CD4-positive, alpha-beta T cell treated with Interleukin-21 for 1 hour (primary cell): ENCODE measurements around the gene CPNE5.
A peak's percentile ranks its signal among the peaks of the same experiment; 100 is the strongest.

Experiments used
- DNase-seq: peaks from one replicate; pipeline ENCODE4 v3.0.0-alpha.2; 2020

CPNE5 gene

DNA sequence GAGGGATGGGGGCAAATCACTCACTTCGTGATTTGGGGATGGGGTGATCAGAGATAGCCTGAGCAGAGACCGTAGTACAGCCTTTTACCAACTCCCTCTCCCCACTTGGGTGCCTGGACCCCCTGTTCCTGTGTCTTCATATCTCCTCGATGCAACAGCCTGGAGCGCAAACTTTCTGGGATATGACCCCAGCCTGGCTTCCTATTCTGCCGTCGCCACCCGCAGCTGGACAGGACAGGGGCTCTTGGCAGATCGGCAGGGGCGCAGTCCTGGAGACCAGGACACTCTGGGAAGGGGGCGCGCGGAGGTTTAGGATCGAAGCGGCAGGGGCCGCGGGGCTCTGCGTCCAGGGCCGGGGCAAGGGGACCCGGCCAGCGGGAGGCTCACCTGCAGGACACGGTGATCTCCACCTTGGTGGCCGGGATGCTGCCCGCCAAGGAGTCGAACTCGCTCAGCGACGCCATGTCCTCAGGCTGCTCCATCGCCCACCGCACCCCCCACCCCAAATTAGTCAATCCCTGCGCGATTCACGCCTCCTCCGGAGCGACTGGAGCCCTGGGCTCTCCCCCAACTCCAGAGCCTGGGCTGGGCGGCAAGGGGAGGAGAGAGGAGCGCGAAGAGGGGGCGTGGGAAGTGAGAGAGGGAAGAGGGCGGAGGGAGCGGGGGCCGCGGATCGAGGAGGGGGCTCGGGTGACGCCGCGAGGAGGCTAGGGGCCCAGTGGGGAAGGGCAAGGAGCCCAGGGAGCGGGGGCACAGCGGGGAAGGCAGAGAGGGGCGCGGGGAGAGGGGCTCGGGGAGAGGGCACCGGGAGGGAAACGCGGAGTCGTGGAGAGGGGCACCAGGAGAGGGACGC is at the start of gene CPNE5:
Gene CPNE5 (minus strand): TSS at position 549 of the 853 bp plus-strand sequence. CDS start 67 bp downstream, at position 482.
- no peak for DNase-seq

DNA sequence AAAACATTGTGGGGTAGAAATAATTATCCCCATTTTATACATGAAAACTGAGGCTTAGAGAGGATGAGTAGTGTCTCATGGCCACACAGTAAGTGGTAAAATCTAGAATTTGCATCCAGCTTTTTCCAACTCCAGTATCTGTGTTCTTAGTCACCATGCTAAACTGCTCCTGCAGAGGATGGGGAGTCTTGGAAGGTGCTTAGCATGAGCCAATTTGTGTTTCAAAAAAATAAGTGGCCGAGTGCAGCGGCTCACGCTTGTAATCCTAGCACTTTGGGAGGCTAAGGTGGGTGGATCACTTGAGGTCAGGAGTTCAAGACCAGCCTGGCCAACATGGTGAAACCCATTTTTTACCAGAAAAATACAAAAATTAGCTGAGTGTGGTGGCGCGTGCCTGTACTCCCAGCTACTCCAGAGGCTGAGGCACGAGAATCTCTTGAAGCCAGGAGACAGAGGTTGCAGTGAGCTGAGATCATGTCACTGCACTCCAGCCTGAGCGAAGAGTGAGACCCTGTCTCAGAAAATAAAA is 48.9 kb upstream of the CPNE5 start:
- no peak for DNase-seq

- DNase-seq: no peak
Measured at GRCh38 chr6:36886950-36887618, 47.8 kb upstream of the CPNE5 start.

DNA sequence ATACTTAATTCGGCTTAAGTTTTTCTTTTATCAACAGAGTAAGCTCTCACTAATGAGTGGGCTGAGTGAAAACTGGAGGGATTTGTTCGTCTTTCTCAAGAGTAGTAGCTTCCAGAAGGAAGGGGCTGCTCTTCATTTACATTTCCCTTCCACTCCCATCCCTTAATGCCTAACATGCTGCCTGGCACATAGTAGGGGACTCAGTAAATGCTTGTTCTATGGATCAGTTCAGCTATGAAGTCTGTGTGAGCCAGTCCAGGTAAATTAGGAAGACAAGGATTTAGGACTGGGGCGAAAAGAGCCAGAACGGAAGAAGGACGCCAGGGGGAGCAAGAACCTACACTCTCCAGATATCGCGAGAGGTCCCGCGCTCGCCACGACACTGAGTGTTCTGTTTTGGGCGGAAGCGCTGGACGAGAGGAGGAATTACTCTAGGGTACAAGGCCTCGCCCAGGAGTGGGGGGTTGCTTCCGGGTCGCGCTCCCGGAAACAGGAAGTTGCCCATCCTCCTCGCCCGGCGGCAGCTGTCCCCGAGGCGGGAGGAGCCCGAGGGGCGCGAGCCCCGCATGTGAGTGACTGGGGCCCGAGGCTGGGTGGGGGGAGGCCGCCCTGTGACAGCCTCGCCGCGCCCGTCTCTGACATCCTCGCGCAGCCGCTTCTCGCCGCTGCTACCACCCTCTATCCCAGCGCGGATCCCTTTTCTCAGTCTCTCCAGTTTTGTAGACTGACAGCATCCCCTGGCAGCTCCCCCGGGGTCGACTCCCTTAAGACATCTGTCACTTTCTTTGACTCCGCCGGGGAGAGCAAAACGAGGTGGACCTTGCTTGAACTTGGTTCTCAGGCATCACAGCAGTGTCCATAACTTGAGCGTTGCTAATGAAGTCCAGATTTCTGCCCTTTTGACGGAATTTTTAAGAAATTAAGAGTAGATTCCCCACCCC is 46.5 kb upstream of the CPNE5 start, which contains the start of gene C6orf89:
Gene C6orf89 (plus strand): TSS at position 492 of the 941 bp plus-strand sequence. CDS start 13,493 bp downstream, outside the sequence.
- peak; percentile 98 for DNase-seq

DNA sequence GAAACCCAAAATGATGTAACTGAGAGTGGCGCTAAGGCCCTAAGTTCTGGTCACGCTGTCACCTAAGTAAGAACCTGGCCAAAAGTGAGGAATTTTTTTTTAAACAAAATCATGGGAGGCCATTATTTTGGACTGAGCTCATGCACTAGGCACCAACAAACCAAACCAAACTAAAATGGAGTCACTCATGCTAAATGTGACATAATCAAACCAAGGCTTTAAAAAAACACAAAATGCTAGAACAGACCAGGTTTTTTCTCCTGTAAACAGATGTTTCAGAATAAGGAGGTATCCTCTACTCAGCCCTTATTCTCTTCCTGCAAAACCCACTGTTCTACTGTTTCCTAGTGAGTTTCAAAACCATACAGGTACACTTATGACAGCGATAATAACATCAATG is 45.4 kb upstream of the CPNE5 start:
- no peak for DNase-seq

- DNase-seq: no peak
Measured at GRCh38 chr6:36875250-36875633, 36.0 kb upstream of the CPNE5 start.

DNA sequence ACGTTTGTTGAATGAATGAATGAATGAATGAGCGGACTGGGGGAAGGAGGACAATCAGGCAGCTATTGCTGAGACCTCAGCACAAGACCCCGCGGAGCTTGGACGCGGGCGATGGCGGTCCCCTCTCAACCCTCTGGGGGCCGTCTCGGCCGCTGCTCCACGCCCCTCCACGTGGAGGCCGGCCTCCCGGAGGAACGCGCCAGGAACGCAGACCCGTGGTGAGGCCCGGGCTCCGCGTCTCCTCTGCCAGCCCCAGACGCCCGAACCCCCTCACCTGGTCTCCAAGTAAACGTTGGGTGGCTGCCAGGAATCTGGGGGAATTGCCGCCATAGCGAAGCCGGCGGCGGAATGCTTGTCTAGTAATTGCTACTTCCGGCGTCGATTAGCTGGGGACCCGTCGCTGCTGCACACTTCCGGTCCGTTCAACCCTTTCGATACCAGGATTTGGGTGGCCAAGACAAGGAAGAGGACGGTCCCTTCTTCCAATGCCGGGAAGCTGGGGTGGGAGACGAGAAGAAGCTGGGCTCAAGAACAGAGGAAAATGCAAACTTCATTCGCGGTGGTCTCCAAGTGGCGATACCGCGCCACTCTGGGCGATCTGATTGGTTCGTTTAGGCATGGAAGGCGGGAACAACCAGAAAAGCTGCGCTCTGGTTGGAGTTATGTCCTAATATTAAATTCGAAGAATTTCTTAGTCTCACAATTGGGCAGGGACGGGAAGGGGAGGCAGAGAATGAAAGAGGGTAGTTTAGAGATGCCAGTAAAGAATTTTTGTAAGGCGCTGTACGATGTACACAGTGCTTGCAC is 35.4 kb upstream of the CPNE5 start, which contains the start of gene PPIL1:
Gene PPIL1 (minus strand): TSS at position 361 of the 807 bp plus-strand sequence. CDS start 31 bp downstream, at position 330.
- peak; percentile 90 for DNase-seq

DNA sequence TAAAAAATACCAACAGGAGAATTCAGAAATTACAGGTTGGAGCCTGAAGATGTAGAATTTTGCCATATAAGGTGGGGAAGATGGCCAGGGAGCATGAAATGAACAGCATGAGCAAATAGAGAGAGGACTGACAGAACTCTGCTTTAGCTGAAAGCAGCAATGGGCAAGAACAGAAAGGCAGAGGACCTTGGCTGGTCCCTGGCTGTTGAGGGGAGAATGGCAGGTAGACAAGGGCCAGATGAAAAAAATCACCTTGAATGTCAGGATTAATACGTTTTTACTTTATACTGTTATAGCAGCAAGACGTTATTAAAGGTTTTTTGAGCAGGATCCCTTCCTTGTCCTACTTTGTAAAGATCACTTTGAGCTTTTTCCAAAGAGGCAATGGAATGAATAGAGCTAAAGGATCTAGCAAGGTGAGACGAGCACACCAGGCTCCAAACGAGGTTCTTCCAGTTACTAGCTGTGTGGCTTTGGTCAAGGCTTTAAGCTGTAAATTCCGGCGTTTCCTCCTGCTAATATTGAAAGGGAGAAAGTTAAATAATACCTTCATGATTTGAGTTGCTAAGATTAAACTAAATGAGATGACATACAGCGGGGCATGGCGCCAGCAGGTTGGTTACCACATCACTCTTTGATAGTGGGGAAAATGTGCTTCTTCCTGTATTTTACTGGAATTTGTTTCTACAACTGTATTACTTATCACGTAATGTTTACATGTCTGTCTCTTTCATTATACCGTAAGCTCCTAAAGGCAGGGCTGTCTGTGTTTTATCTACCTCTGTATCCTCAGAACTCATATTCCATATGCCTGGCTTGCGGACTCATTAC is 34.6 kb upstream of the CPNE5 start:
- peak; percentile 14 for DNase-seq

GRCh38 chr6:36873115-36873514 is 33.9 kb upstream of the CPNE5 start:
- no peak for DNase-seq

DNA sequence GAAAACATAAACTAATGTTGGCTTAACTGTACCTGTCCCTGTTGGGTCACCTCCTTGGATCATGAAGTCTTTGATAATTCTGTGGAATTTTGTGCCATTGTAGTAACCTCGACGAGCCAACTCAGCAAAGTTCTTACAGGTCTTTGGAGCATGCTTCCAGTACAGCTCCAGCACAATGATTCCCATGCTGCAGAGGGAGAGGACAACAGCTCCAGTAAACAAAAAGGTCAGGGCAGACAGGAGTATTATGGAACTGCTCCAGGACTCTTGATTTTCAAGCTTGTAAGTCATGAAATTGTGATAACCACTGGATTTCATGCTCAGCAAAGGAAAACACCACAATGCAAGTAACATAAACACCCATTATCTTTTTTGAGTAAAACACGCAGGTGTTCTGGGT is 32.4 kb upstream of the CPNE5 start:
- DNase-seq: no peak

DNA sequence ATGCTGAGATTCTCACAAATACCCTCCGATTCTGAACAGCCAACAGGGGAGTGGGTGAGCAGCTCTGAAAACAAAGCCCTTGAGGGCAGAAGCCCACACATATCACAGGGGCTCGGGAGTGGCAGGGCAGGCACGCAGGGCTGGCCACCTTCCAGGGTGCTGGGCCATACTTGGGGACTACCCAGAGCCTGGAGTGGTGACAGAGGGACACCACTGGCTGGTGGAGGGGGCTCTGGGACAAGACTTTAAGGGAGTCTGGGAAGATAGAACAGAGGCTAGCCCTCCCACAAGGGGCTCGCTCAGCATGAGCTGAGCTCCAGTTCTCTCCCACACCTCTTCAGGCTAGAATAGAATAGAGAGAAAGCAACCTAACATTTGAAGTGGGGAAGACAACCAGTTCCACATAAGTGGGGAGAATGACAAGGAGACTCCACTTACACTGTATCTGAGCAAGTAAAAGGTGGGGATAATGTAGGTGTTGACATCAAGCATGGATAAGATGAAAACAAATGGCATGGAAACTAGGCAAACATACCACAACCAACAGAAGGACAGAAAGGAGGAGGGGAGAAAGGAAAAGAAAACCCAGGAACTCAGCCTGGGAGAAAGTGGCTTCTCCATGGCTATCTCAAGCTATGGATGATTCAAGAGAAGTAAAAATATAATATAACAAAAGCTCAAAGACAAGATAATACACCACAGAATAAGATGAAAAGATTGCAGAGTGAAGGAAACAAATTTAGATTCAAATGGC is 28.4 kb upstream of the CPNE5 start:
- DNase-seq: no peak

GRCh38 chr6:36865835-36866234 is 26.6 kb upstream of the CPNE5 start:
- DNase-seq: peak; percentile 13

DNA sequence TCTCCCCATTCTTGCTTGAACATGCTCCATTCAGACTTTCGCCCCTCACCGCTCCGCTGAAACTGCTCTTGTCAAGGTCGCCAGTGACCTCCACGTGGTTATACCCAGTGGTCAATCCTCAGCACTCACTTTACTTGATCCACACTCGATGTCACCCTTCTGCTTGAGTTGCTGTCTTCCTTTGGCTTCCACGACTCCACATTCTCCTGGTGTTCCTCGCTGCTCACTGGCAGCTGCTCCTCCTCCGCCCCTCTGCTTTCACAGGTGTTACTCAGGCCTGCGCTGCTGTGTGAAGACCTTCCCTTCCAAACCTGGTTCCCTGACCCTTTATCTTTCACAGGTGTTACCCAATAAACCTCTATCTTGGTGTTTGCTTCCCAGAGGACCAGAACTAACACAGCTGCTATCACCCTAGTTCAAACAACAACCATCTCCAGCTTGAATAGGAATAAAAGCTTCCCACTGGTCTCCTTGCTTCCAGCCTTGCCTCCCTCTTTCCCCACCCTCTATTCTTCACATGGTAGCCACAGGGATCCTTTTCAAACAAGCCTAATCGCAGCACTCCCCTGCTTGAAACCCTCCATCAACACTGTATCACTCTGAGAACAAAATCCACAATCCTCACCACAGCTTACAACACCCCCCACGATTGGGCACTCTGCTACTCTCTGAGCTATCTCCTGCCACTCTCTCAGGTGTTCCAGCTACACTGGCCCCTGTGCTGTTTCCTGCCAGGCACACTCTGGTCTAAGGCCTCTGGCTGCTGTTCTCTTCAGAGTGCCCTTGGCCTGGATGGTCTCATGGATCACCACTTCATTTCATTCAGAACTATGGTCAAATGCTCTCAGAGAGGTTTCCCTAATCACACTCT is 24.7 kb upstream of the CPNE5 start:
- no peak for DNase-seq

- DNase-seq: no peak
Measured at GRCh38 chr6:36862848-36863382, 23.7 kb upstream of the CPNE5 start.

DNA sequence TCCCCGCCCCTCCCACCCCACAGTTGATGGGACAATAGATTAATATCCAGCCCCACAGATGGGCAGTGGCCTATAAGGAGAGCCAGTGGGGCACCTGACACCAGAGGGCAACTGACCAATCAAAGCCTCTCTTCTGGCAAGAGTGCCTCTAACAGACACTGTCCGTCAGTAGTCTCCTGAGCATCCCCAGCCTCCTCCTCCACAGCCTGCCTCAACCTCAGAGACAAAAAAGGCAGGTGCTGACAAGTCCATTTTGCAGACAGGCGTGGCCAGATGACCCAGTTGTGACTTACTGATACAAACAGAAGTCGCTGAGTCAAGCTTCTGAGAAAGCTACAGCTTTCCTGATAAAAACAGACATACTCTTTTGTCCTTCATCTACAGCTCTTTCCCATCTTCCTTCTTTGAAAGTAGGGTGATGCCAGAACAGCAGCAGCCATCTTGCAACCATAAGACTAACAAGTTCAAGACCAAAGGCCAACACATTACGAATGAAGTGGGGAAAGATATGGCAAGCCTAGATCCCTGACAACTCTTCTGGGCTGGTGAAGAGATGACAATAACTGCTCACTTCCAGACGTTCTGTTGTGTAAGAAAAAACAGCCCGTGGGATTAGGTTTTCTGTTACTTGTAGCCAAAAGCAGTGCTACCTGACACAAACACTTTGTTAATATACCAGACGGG is 23.1 kb upstream of the CPNE5 start:
- no peak for DNase-seq

GRCh38 chr6:36860126-36860525 is 20.9 kb upstream of the CPNE5 start:
- no peak for DNase-seq

- no peak for DNase-seq
Measured at GRCh38 chr6:36858407-36858981, 19.2 kb upstream of the CPNE5 start.

GRCh38 chr6:36857325-36857724 is 18.1 kb upstream of the CPNE5 start:
- DNase-seq: no peak
